Hepatocyte (in vitro differentiated cells): Measurements from ENCODE around the gene SEC24D. TPM values are rescaled to one million over a fixed set of nuclear protein-coding genes. Genes with fewer than 3 reads are reported as not detected.
A peak's percentile ranks its signal among the peaks of the same experiment; 100 is the strongest.

Experiments used
- DNase-seq: peaks from one replicate; pipeline ENCODE4 v3.0.0-alpha.2; 2016; ENCODE audit warnings: low spot score
- H2AFZ ChIP-seq: fragments of 200-600 bp; sonication (generic); 2 replicates; pipeline ENCODE4 v1.6.0; 2016; ENCODE audit warnings: antibody characterized with exemption, mild to moderate bottlenecking
- H3K27ac ChIP-seq: fragments of 200-600 bp; sonication (generic); 2 replicates; pipeline ENCODE4 v1.5.1; 2016; ENCODE audit warnings: mild to moderate bottlenecking
- H3K27me3 ChIP-seq: fragments of 200-600 bp; sonication (generic); 2 replicates; pipeline ENCODE4 v1.6.1; 2016
- H3K36me3 ChIP-seq: fragments of 200-600 bp; sonication (generic); replicated peaks from 2 replicates; pipeline ENCODE4 v1.5.1; 2016; ENCODE audit warnings: low read depth; ENCODE audit not compliant: insufficient read depth
- H3K4me1 ChIP-seq: fragments of 200-600 bp; sonication (generic); 2 replicates; pipeline ENCODE4 v1.5.1; 2016; ENCODE audit warnings: mild to moderate bottlenecking, moderate library complexity; ENCODE audit not compliant: insufficient read depth
- H3K4me2 ChIP-seq: fragments of 200-600 bp; sonication (generic); 2 replicates; pipeline ENCODE4 v1.6.0; 2016
- H3K4me3 ChIP-seq: fragments of 200-600 bp; sonication (generic); 2 replicates; pipeline ENCODE4 v1.5.1; 2016; ENCODE audit warnings: mild to moderate bottlenecking
- H3K79me2 ChIP-seq: fragments of 200-600 bp; sonication (generic); 2 replicates; pipeline ENCODE4 v1.6.0; 2017; ENCODE audit warnings: mild to moderate bottlenecking
- H3K9me2 ChIP-seq: fragments of 200-600 bp; sonication (generic); replicated peaks from 2 replicates; pipeline ENCODE4 v1.6.0; 2017; ENCODE audit warnings: mild to moderate bottlenecking; ENCODE audit not compliant: insufficient read depth
- H3K9me3 ChIP-seq: fragments of 200-600 bp; sonication (generic); 2 replicates; pipeline ENCODE4 v1.5.1; 2016; ENCODE audit warnings: low read depth, mild to moderate bottlenecking
- H4K20me1 ChIP-seq: fragments of 200-600 bp; sonication (generic); 2 replicates; pipeline ENCODE4 v1.6.0; 2016; ENCODE audit warnings: mild to moderate bottlenecking; ENCODE audit not compliant: insufficient read depth, poor library complexity, severe bottlenecking
- CTCF ChIP-seq: fragments of 200-600 bp; sonication (generic); IDR thresholded peaks from 2 replicates; pipeline ENCODE4 v1.5.1; 2016; ENCODE audit warnings: antibody characterized with exemption, mild to moderate bottlenecking; ENCODE audit not compliant: poor library complexity
- EZH2 ChIP-seq: fragments of 200-600 bp; sonication (generic); IDR thresholded peaks from 2 replicates; pipeline ENCODE4 v1.6.1; 2016; ENCODE audit warnings: antibody characterized with exemption, mild to moderate bottlenecking, borderline replicate concordance
- EZH2phosphoT487 ChIP-seq: fragments of 200-600 bp; sonication (generic); IDR thresholded peaks from one replicate; pipeline ENCODE4 v1.6.1; 2018; ENCODE audit warnings: antibody characterized with exemption, mild to moderate bottlenecking, low read depth, moderate library complexity; ENCODE audit not compliant: unreplicated experiment, severe bottlenecking
- WGBS: methylation state at CpG from one replicate; pipeline ENCODE4 v1.1.6; 2016; ENCODE audit warnings: low lambda C conversion rate; ENCODE audit errors: missing lambda C conversion rate; 5-methylcytosine and 5-hydroxymethylcytosine counted together
- polyA plus RNA-seq: library from polyadenylated mRNA; unstranded; fragments of >200 nt; fragmentation: Nextera tagmentation; extraction: Ambion mirVana; gene quantifications from 2 replicates; pipeline ENCODE4 v1.2.1, GENCODE V29; 2016
- total RNA-seq: library from RNA; depleted of rRNA; stranded (reverse); fragments of >200 nt; gene quantifications from 2 replicates; pipeline ENCODE4 v1.2.3, GENCODE V29; 2014

Gene SEC24D
- total and polyA plus RNA-seq, 2 experiments from 2014 or later: 81.9 to 97.4 TPM

- Histone ChIP-seq H3K36me3 (no peaks in the 10 kb centered on the region), H3K4me1 (peaks cover 52% of the 10 kb centered on the region), H3K27ac (peak overlapping the region; percentile 59), H3K4me3 (no peak overlapping the region), H3K9me2 (no peaks in the 10 kb centered on the region), H2AFZ (no peak overlapping the region), H3K27me3 (no peaks in the 10 kb centered on the region), H4K20me1 (no peaks in the 10 kb centered on the region), H3K79me2 (peaks cover 2% of the 10 kb centered on the region), H3K4me2 (peak overlapping the region; percentile 15), H3K9me3 (no peaks in the 10 kb centered on the region)
- 65% methylated on average over 2 of the region's 2 CpGs for WGBS
- TF ChIP-seq EZH2phosphoT487: no peak
- TF ChIP-seq CTCF: no peak
- no peak for TF ChIP-seq EZH2
- DNase-seq: peak; percentile 17
Measured at GRCh38 chr4:118757761-118758251, 78.1 kb downstream of the SEC24D start.

- no peak for DNase-seq
- no peaks in the 10 kb centered on the region for H3K27me3 ChIP-seq
- no peak overlapping the region for H3K4me2 ChIP-seq
- no peaks in the 10 kb centered on the region for H3K36me3 ChIP-seq
- H3K4me1 ChIP-seq: peaks cover 49% of the 10 kb centered on the region
- no peaks in the 10 kb centered on the region for H3K9me2 ChIP-seq
- peak overlapping the region; percentile 59 for H3K27ac ChIP-seq
- no peaks in the 10 kb centered on the region for H4K20me1 ChIP-seq
- peaks cover 2% of the 10 kb centered on the region for H3K79me2 ChIP-seq
- no peak overlapping the region for H2AFZ ChIP-seq
- no peaks in the 10 kb centered on the region for H3K9me3 ChIP-seq
- 50% methylated on average over 1 of the region's 1 CpG for WGBS
- TF ChIP-seq CTCF (no peak), EZH2phosphoT487 (no peak), EZH2 (no peak)
- no peak overlapping the region for H3K4me3 ChIP-seq
Measured at GRCh38 chr4:118756958-118757357, 79.0 kb downstream of the SEC24D start.

GRCh38 chr4:118756429-118756828 lies 79.5 kb downstream of the SEC24D start:
- H4K20me1 ChIP-seq: no peaks in the 10 kb centered on the region
- peak overlapping the region; percentile 59 for H3K27ac ChIP-seq
- peaks cover 49% of the 10 kb centered on the region for H3K4me1 ChIP-seq
- H3K9me2 ChIP-seq: no peaks in the 10 kb centered on the region
- H3K4me3 ChIP-seq: no peak overlapping the region
- H3K27me3 ChIP-seq: no peaks in the 10 kb centered on the region
- no peak for DNase-seq
- H3K36me3 ChIP-seq: no peaks in the 10 kb centered on the region
- no peaks in the 10 kb centered on the region for H3K9me3 ChIP-seq
- no peak overlapping the region for H2AFZ ChIP-seq
- H3K4me2 ChIP-seq: no peak overlapping the region
- TF ChIP-seq CTCF: no peak
- TF ChIP-seq EZH2phosphoT487: no peak
- no peak for TF ChIP-seq EZH2
- H3K79me2 ChIP-seq: peaks cover 2% of the 10 kb centered on the region
- WGBS: 80% methylated on average over 3 of the region's 3 CpGs
